Ammon's horn (tissue), 1 donor: ENCODE data around the gene GTF2H4.
"Not testable (repeated sequence)": the region's sequence is repeated elsewhere in the genome, so short reads cannot be mapped to it uniquely, and the experiment has no call there.

Experiments used
- DNase-seq: peaks from one replicate; pipeline ENCODE4 v3.0.0-alpha.2; 2016; ENCODE audit warnings: low spot score

The GTF2H4 gene

DNA sequence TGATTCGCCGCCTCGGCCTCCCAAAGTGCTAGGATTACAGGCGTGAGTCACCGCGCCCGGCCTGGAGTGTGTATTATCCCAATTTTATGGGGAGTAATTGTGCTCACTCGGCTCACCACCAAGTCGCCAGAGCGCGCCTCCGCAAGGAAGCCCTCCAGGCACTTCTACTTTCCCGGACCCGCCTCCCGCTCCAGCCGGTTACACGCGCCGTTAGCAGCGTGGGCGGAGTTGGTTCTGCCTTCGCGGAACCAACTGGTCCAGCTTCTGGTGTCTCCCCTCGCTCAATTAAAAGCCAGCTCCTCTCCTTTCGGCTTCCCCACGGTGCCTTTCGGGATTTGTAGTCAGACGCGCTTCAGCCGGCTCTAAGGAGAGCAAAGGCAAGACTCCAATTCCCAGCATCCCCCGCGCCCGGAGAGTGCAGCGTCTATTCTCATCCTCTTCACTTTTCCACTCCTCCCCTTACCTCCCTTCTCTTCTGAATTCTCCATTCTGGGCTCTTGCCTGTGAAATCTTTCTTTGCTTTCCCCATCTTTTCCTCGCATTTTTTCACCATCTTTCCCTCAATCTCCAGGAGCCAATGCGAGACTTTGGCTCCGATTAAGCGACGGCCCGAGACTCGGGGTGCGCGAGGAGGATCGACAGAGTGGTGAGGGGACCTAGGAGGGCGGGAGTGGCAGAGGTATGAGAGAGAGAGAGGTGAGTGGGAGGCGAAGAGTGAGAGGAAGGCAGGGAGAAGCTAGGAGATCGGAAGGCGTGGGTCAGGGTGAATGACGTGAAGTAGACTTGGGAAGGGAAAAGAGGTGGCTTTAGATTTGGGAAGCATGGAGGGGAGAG, at the start of gene GTF2H4:
Gene GTF2H4, plus strand, starts transcription at position 450 of the 834 bp plus-strand sequence.
- DNase-seq = peak; percentile 99

- not testable (repeated sequence) for DNase-seq
Measured at GRCh38 chr6:30859726-30860125, 48.3 kb upstream of the GTF2H4 start.

GRCh38 chr6:30861257-30862048, 46.6 kb upstream of the GTF2H4 start:
- DNase-seq = no peak

DNA sequence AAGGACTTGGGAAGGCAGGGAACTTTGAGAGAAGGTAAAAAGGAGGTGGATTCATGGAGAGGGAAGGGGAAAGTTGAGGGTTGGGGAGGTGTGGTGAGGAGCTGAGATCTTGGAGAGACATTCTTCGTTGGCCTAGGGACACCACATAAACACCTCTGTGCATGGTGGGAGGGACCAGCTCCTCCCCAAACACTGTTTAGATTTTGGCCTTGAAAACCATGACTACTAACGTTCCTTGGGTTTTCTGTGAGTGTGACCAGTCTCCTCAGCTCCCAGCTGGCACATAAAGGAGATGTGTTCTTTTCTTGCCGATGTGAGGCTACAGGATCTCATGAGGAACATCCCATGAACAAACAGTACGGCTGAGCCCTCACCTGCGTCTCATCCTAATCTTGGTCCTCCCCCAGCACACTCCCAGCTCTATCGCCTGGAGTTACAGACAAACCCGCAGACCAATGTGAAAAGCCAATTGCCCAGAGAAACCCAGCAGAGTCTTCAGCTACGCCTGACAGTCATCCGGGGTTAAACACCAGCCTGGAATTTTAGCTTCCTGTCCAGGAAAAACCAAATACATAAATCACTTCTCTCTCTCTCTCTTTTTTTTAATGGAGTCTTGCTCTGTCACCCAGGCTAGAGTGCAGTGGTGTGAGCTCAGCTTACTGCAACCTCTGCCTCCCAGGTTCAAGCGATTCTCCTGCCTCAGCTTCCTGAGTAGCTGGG, 45.7 kb upstream of the GTF2H4 start:
- no peak for DNase-seq

DNA sequence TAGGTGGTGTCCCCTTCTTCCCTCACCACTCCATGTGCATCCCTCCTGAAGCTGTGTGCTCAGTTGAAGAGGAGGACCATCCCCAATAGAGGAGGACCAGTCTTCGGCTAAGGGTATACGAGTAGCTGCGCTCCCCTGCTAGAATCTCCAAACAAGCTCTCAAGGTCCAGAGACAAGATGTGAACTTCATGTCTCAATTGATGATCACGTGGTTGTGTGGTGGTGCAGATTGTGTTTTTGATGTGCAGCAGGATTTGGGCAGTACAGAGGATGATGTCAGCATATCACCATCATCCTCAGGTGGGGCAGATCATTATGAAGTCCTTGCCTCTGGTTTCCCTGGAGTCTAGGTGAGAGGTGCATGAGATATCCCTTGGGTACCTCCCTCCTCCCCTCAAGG, 43.7 kb upstream of the GTF2H4 start:
- DNase-seq = no peak

DNA sequence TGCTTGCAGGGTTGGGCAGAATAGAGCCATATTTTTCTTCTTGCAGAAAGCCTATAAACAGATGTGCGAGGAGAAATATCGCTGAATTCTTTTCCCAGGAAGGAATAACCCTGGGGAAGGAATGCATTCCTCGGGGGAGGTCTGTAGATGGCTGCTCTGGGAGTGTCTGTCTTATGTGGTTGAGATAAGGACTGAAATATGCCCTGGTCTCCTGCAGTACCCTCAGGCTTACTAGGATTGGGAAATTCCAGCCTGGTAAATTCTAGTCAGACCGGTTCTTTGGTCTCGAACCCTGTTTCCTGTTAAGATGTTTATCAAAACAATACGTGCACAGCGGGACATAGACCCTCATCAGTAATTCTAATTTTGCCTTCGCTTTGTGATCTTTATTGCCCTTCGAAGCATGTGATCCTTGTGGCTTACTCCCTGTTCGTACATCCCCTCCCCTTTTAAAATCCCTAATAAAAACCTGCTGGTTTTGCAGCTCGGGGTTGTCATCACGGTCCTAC, 38.7 kb upstream of the GTF2H4 start:
- not testable (repeated sequence) for DNase-seq

- no peak for DNase-seq
Measured at GRCh38 chr6:30870546-30870945, 37.5 kb upstream of the GTF2H4 start.

GRCh38 chr6:30871592-30872183, 36.3 kb upstream of the GTF2H4 start:
- DNase-seq = no peak

GRCh38 chr6:30873137-30873640, 34.8 kb upstream of the GTF2H4 start:
- DNase-seq = no peak

DNA sequence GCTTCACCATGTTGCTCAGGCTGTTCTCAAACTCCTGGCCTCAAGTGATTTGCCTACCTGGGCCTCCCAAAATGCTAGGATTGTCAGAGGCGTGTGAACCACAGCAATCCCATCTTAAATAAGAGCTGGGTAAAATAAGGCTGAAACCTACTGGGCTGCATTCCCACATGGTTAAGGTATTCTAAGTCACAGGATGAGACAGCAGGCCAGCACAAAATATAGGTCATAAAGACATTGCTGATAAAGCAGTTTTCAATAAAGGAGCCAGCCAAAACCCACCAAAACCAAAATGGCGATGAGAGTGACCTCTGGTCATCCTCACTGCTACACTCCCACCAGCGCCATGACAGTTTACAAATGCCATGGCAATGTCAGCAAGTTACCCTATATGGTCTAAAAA, 34.2 kb upstream of the GTF2H4 start:
- not testable (repeated sequence) for DNase-seq

DNA sequence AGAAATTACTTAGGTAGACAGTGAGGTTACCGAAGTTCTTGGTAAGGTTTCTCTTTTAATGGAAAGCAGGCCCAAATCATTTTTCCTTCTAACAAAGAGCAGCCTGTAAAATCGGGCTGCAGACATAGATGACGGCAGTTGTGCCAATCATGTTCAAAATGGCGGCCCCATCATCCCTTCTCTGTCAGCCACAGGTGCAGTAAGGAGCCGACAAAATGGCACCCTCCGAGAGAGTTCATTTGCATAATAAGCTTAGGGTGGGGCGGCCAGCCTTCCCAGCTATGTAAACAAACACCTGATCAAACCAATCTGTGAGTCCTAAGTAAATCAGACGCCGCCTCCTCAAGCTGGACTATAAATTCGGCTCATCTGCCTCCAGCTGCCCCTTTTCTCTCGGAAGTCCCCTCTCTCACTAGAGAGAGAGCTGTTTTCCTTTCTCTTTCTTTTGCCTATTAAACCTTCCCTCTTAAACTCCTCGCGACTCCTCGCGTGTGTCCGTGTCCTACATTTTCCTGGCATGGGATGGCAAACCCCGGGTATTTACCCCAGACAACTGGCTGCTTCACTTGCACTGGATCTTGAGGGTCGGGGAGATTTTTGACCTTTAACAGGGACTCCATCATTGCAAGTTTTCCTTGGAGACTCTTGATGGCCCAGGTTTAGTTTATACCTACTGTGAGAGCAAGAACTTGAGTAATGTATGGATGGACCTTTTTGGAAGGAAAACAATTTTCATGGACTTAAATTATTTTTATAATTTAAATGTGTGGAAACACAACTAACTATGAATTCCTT, 32.6 kb upstream of the GTF2H4 start:
- no peak for DNase-seq

- DNase-seq = peak; percentile 43
Measured at GRCh38 chr6:30876039-30876730, 31.8 kb upstream of the GTF2H4 start.

DNA sequence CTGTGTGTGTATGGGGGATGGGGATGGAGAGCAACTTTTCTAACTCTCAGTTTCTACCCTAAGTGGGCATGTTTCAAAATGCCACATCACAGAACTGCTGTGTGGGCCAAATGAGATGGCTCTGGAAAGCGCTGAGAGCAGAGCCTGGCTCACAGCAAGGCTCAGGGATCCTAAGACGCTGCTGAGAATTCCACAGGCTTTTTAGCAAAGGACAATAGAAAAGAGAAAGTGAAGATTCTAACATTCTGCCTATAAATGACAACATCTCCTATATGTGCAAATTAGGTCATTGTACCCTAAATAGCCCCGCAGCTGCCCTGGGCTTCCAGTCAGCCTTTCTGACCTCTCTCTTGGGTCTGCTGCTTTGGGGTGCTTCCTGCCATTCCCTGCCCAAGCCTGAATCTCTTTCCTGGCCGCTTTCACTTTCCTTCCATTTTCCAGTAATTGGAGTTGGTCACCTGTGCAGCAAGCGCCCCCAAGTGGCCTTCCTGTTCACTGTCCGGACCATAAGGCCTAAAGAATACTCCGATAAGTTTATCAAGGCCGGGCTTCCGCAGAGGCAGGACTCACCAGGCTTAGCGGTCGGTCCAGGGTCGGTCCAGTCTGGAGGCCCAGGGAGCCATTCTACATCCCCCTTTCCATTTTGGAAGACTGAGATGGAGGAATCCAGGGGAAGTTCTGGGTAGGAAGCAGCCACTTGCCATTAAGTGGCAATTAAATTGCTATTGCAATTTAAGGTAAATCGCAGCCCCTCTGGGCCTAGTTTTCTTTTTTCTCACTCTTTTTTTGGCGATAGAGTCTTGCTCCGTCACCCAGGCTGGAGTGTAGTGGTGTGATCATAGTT, 30.4 kb upstream of the GTF2H4 start:
- peak; percentile 94 for DNase-seq

GRCh38 chr6:30879684-30880427, 28.2 kb upstream of the GTF2H4 start:
- DNase-seq = no peak

GRCh38 chr6:30880698-30881252, 27.2 kb upstream of the GTF2H4 start:
- DNase-seq = peak; percentile 78

DNA sequence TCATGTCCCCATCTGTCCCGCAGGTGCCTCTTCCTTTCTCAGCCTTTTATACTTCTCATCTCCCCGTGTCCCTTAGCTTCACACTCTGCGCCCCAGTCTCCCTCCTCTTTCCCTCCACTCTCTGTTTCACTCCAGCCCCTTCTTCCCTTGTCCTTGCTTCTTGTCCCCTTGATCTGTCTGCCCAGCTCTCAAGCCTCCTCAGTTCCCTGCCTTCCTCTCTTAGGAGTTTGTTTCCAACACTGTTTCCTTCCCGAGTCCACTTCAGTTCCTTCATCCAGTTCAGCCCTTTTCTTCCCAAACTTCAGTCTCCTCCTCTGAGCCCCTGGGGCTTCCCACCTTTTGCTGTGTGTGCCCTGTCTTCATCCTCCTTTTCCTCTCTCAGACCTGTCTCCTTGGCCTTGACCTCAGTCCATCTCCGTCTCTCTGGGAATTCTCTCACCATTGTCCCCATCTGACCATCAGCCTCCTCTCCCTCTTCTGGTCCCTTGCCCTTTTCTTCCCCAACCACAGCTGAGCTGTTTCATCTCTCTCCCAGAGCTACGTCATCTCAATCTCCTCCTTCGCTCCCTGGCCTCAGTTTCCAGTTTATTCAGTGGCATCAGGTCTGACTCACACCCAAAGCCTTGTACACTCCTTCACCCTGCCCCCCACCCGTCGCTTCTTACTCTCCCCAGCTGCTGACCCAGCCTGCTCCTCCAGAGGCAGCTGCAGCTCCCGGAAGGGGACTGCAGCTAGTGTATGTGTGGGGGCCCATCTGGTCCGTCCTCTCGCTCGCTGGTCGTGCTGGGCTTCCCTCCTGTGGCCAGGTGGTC, 26.4 kb upstream of the GTF2H4 start:
- DNase-seq = peak; percentile 52

GRCh38 chr6:30882204-30882758, 25.7 kb upstream of the GTF2H4 start:
- no peak for DNase-seq
